ENCODE results near the gene CLCN7.

The CLCN7 gene

GRCh38 chr16:1458336-1458976 lies 16.4 kb downstream of the CLCN7 start:
- TF ChIP-seq CTCF (conservative IDR thresholded peaks at IDR 0.05), result no peak
- TF ChIP-seq ZFX (IDR thresholded peaks at IDR 0.05), result no peak
- no peak overlapping the region for H3K27ac ChIP-seq

- TF ChIP-seq CTCF (conservative IDR thresholded peaks at IDR 0.05), result no peak
- TF ChIP-seq ZFX (IDR thresholded peaks at IDR 0.05), result no peak
- no peak overlapping the region for H3K27ac ChIP-seq
These were observed 17.2 kb downstream of the CLCN7 start for GRCh38 chr16:1457489-1458245.

- TF ChIP-seq ZFX (IDR thresholded peaks at IDR 0.05) (no peak), CTCF (conservative IDR thresholded peaks at IDR 0.05) (no peak)
These were observed 17.9 kb downstream of the CLCN7 start for GRCh38 chr16:1456951-1457350.

GRCh38 chr16:1455190-1456171 lies 19.3 kb downstream of the CLCN7 start:
- no peak for TF ChIP-seq CTCF (conservative IDR thresholded peaks at IDR 0.05)
- no peak for TF ChIP-seq ZFX (IDR thresholded peaks at IDR 0.05)
- H3K27ac ChIP-seq, result no peak overlapping the region

More at GRCh38 chr16:1456951-1457350, 17.9 kb downstream of the CLCN7 start:
- H3K27ac ChIP-seq, result no peak overlapping the region

- no peak for TF ChIP-seq ZFX (IDR thresholded peaks at IDR 0.05)
- TF ChIP-seq CTCF (conservative IDR thresholded peaks at IDR 0.05), result no peak
- no peak overlapping the region for H3K27ac ChIP-seq
These were observed 20.3 kb downstream of the CLCN7 start for GRCh38 chr16:1454561-1454960.

- no peak overlapping the region for H3K27ac ChIP-seq
- TF ChIP-seq ZFX (IDR thresholded peaks at IDR 0.05) (no peak), CTCF (conservative IDR thresholded peaks at IDR 0.05) (no peak)
These were observed 21.5 kb downstream of the CLCN7 start for GRCh38 chr16:1453316-1453715.

All from C4-2B (cell line).